ENCODE measurements around the gene DGKI. TPM values are rescaled to one million over a fixed set of nuclear protein-coding genes. Genes with fewer than 3 reads are reported as not detected.

Gene DGKI
- total and polyA plus RNA-seq, 2 experiments from 2014 or later = 0.16 to 1.0 TPM

DNA sequence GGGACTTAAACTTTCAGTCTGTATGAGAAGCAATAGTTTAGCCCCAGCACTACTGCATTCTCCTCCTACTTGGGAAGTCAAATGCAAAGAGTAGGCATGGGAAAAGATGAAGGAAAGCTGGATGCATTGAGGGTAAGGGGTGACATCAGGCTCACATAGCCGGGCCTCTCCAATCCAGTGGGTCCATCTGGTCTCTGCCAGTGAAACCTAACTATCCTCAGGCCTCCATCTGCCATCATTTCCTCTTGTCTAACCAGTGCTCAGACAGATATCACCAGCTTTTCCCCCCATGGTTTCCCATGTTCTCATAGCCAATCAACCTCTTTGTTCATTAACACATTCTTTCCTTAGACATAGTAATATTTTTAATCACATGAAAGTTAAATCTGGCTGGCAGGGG, 118.3 kb downstream of the DGKI start (continued):
- TF ChIP-seq, protein P1, sequence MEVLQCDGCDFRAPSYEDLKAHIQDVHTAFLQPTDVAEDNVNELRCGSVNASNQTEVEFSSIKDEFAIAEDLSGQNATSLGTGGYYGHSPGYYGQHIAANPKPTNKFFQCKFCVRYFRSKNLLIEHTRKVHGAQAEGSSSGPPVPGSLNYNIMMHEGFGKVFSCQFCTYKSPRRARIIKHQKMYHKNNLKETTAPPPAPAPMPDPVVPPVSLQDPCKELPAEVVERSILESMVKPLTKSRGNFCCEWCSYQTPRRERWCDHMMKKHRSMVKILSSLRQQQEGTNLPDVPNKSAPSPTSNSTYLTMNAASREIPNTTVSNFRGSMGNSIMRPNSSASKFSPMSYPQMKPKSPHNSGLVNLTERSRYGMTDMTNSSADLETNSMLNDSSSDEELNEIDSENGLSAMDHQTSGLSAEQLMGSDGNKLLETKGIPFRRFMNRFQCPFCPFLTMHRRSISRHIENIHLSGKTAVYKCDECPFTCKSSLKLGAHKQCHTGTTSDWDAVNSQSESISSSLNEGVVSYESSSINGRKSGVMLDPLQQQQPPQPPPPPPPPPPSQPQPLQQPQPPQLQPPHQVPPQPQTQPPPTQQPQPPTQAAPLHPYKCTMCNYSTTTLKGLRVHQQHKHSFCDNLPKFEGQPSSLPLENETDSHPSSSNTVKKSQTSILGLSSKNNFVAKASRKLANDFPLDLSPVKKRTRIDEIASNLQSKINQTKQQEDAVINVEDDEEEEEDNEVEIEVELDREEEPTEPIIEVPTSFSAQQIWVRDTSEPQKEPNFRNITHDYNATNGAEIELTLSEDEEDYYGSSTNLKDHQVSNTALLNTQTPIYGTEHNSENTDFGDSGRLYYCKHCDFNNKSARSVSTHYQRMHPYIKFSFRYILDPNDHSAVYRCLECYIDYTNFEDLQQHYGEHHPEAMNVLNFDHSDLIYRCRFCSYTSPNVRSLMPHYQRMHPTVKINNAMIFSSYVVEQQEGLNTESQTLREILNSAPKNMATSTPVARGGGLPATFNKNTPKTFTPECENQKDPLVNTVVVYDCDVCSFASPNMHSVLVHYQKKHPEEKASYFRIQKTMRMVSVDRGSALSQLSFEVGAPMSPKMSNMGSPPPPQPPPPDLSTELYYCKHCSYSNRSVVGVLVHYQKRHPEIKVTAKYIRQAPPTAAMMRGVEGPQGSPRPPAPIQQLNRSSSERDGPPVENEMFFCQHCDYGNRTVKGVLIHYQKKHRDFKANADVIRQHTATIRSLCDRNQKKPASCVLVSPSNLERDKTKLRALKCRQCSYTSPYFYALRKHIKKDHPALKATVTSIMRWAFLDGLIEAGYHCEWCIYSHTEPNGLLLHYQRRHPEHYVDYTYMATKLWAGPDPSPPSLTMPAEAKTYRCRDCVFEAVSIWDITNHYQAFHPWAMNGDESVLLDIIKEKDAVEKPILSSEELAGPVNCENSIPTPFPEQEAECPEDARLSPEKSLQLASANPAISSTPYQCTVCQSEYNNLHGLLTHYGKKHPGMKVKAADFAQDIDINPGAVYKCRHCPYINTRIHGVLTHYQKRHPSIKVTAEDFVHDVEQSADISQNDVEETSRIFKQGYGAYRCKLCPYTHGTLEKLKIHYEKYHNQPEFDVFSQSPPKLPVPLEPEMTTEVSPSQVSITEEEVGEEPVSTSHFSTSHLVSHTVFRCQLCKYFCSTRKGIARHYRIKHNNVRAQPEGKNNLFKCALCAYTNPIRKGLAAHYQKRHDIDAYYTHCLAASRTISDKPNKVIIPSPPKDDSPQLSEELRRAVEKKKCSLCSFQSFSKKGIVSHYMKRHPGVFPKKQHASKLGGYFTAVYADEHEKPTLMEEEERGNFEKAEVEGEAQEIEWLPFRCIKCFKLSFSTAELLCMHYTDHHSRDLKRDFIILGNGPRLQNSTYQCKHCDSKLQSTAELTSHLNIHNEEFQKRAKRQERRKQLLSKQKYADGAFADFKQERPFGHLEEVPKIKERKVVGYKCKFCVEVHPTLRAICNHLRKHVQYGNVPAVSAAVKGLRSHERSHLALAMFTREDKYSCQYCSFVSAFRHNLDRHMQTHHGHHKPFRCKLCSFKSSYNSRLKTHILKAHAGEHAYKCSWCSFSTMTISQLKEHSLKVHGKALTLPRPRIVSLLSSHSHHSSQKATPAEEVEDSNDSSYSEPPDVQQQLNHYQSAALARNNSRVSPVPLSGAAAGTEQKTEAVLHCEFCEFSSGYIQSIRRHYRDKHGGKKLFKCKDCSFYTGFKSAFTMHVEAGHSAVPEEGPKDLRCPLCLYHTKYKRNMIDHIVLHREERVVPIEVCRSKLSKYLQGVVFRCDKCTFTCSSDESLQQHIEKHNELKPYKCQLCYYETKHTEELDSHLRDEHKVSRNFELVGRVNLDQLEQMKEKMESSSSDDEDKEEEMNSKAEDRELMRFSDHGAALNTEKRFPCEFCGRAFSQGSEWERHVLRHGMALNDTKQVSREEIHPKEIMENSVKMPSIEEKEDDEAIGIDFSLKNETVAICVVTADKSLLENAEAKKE (CRISPR knock-in tag; IDR thresholded peaks at IDR 0.05) = no peak
- no peak for TF ChIP-seq ZNF331 (CRISPR knock-in tag; IDR thresholded peaks at IDR 0.05; ENCODE audit: low read depth)
- TF ChIP-seq, protein P2, sequence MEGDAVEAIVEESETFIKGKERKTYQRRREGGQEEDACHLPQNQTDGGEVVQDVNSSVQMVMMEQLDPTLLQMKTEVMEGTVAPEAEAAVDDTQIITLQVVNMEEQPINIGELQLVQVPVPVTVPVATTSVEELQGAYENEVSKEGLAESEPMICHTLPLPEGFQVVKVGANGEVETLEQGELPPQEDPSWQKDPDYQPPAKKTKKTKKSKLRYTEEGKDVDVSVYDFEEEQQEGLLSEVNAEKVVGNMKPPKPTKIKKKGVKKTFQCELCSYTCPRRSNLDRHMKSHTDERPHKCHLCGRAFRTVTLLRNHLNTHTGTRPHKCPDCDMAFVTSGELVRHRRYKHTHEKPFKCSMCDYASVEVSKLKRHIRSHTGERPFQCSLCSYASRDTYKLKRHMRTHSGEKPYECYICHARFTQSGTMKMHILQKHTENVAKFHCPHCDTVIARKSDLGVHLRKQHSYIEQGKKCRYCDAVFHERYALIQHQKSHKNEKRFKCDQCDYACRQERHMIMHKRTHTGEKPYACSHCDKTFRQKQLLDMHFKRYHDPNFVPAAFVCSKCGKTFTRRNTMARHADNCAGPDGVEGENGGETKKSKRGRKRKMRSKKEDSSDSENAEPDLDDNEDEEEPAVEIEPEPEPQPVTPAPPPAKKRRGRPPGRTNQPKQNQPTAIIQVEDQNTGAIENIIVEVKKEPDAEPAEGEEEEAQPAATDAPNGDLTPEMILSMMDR (conservative IDR thresholded peaks at IDR 0.05; ENCODE audit: low read depth in 2 of 2) = no peak

DNA sequence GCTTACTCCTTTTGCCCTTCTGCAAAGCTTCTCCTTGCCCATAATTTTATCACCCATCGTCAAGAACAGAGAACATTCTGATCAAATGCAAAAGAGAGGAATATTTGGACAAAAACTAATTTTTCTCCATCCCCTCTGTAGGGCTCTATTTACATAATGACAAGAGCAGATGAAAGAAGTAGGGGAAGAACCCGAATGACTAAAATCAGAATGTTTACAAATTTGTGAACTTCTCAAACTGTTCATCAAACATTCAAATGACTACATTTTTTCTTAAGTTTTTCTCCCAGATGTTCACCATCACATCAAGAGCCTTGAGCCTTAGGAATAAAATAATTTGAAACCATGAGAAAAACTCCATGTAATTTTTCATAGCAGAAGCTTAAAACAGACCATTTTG, 119.4 kb downstream of the DGKI start:
- no peak overlapping the region for H3K27ac Mint-ChIP-seq
- ATAC-seq (no peak), DNase-seq (ENCODE audit: low spot score) (no peak)
- Histone ChIP-seq H3K4me2 (no peak overlapping the region), H3K9me2 (ENCODE audit: insufficient read depth) (peaks cover 21% of the 10 kb centered on the region), H2AFZ (no peak overlapping the region), H3K27ac (ENCODE audit: low read depth) (no peak overlapping the region), H3K4me3 (no peak overlapping the region), H3K27me3 (ENCODE audit: insufficient read depth) (no peaks in the 10 kb centered on the region), H3K4me1 (ENCODE audit: insufficient read depth) (peaks cover 13% of the 10 kb centered on the region), H3K36me3 (ENCODE audit: insufficient read depth) (no peaks in the 10 kb centered on the region), H4K20me1 (replicated peaks; ENCODE audit: insufficient read depth) (no peaks in the 10 kb centered on the region), H3K79me2 (replicated peaks; ENCODE audit: insufficient read depth) (no peaks in the 10 kb centered on the region), H3F3A (replicated peaks; ENCODE audit: low read depth) (no peaks in the 10 kb centered on the region)
- peaks cover 4% of the 10 kb centered on the region; the same call in 1 of the 3 replicates for H3K36me3 Mint-ChIP-seq (ENCODE audit: low read depth)
- H3K4me3 Mint-ChIP-seq = no peak overlapping the region
- no peaks in the 10 kb centered on the region for H3K9me3 Mint-ChIP-seq
- peaks cover 17% of the 10 kb centered on the region for H3K4me1 Mint-ChIP-seq
- H3K27me3 Mint-ChIP-seq (ENCODE audit: insufficient read depth, low read depth, poor library complexity) = peaks cover 2% of the 10 kb centered on the region
- no peak for TF ChIP-seq ZNF331 (CRISPR knock-in tag; IDR thresholded peaks at IDR 0.05; ENCODE audit: low read depth)
- TF ChIP-seq, protein P2 (conservative IDR thresholded peaks at IDR 0.05; ENCODE audit: low read depth in 2 of 2) = no peak
- no peak for TF ChIP-seq POLR2AphosphoS5 (IDR thresholded peaks at IDR 0.05; ENCODE audit: low read depth)
- TF ChIP-seq, protein P3, sequence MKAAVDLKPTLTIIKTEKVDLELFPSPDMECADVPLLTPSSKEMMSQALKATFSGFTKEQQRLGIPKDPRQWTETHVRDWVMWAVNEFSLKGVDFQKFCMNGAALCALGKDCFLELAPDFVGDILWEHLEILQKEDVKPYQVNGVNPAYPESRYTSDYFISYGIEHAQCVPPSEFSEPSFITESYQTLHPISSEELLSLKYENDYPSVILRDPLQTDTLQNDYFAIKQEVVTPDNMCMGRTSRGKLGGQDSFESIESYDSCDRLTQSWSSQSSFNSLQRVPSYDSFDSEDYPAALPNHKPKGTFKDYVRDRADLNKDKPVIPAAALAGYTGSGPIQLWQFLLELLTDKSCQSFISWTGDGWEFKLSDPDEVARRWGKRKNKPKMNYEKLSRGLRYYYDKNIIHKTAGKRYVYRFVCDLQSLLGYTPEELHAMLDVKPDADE (IDR thresholded peaks at IDR 0.05) = no peak
- no peak for TF ChIP-seq ZNF114 (CRISPR knock-in tag; IDR thresholded peaks at IDR 0.05)

All from GM23338 (cell line).